ENCODE measurements around the gene EBF3.

Gene EBF3

DNA sequence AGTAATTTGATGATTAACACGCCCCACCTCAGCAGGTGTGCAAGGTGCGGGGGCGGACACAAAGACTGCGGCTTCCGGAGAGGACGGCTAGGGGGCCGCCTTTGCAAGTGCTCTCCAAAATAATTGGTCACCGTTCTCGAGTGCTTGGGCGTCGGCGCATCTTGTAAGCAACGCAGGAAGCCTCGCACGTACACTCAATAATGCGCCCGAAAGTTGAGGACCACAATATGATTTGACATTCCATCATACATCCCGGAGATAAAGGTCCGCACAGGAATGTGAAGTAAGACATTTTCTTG is 114.7 kb downstream of the EBF3 start:
- DNase-seq: no peak

DNA sequence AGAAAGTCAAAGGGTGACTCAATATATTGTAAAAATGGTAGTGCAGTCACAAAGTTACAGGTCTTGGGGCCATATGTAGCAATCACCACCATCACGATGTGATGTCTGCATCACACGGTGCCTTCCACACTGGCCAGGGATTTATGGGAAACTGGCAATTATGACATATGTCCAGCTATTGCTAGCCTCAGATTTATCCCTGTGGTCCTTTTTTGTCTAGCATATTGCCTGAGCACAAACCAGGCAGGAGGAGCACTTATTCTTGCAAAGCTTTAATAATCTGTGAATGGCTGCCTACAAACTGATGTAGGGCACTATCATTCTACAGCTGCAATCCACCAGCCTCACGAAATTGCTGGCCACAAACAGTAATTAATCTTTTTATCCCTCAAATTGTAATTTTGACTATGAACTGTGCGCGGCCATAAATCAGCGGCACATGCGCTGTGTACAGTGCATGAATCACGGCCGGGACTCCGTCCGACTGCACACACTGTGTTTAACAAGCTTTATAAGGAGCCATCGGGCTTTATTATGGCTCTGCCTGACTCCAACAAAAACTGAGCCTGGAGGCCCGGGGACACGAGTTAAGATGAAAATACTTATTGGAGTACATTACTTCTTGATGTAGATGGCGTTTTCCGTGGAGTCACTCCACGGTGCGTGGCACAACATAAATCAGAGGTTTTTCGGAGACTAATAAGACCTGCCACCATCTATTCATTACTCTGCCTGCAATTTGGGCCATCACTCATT is 115.2 kb downstream of the EBF3 start:
- no peak for DNase-seq

DNA sequence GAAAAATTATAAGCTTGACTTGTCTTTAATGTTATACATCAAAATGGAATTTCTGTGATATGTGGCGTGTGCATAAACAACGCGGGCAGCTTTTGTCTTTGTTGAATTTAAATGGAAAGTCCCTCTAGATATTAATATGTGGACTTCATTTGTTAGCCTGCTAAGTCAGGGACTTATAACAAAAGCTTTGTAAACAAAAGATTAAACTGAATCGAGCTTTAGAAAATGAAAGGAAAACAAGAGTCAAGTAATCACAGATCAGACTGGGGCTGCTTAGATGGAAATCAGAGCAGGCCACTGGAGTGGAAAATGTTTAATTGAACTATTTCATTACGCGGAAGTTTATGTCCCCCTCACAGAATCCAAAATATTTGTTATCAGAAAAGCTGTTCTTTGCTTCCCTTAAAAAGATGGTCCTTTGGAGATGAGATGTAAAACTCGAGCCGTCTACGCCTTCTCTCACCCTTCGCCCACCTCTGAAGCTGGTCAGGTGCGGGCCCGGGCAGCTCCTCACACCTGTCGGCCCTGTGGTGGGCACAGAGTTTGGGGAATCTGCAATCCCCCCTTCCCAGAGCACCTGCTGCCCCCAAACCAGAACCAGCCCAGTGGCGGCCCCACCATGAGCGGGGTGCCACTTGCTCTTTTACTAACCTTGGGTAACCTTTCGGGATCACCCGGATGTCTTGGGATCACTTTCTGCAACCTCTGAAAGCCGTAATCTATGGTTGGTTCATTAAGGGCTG is 116.2 kb downstream of the EBF3 start:
- no peak for DNase-seq

DNA sequence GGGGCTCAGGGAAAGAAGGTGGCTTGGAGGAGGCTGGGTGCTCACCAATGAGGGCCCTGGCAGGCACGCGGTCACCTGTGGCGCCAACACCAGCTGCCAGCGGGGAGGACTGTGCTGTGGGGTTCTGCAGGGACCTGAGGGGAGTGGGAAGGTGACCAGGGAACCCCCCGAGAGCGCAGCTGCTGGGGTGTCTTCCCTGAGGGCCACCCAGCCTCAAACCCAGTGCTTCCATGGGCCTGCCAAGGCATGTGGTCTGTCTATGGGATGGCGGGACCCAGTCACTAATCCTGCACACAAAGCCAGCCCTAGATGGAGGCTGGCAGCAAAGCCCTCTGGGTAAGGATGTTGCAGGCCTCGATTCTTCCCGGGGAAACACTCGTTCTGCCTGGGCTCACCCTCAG is 117.1 kb downstream of the EBF3 start:
- DNase-seq: no peak

DNA sequence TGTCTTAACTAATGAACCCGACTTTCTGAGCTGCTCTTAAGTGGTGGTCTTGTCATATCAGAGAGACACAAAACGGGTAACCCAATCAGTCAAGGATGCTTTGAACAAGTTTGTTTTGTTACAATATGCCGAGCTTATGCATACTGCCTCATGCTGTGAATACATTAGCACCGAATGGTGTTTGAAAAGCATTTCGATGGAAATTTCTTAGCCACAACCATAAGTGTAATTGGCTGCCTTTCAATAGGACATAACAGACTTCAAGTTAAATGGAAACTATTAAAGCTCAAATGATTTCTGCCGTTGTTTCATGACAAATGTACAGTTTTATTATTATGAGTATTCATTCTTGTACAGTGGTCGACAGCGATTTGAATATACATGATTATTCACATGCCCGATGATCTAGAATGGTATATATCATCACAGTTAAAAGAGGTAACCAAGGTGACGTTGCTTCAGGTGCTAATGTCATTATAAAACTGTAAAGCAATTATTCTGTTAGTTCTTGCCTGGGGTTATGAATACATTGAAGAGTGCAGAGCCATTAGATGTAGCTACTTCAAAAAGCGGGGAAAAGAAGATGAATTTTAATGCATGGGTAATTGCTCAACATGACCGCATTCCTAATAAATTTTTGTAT is 118.8 kb downstream of the EBF3 start:
- no peak for DNase-seq

DNA sequence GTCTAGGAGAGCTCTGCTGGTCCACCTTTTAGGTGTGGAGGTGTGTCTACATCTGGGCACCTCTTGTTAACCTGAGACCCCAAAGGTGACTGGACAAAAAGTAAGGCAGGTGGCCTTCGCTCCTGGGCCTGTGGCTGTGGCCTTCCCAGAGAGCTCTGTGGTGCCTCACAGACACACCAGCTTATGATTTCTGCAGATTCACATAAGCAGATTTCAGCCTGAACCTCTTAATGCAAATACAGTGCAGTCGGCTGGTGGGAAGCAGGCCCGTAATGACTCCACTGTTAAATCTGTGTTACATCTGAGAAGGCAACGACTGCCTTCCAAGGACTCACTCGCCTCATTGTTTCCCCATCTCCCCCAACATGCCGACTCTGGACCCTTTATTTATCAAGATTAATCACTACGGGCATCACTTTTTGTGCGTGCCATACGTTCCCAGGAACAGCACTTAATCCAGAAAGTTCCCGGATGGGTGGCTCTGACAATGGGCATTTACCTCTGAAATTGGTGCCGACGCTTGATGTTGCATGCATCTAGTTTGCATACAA is 119.8 kb downstream of the EBF3 start:
- no peak for DNase-seq

DNA sequence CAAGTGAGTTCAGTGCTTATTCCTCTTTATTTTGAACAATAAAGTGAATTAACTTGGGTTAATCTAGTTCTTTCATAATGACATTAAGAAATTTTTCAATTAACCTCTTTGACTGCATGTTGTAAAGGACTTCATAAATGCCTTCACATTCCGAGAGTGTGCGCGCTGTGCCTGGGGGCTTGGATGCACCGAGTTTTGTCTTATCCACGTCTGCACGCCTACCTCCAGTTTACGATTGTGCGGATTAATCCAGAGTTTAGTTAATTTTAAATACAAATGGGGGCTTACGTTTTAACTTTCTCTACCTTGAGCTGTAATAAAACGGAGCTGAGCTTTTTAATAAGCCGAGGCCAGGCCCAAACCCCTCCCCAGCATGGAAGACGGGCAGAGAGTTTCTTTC is 120.4 kb downstream of the EBF3 start:
- DNase-seq: no peak

DNA sequence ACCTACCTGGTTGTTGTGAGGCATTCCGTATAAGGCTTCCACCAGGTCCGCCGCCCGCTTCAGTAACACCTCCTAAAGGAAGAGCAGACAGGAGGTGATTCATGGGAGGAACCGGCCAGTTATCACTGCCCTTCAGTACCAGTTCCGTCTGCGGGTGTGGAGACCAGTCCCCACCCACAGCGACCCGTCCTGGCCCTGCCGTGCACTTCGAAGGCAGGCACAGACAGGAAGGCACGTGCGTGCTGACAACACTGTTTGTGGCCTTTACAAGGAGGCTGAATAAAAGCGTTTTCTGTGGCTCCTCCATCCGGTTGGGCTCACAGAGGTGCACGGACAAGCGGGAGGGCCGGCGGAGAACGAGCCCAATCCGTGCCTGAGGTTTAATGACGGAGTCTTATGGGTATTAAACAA is 120.9 kb downstream of the EBF3 start:
- DNase-seq: no peak

DNA sequence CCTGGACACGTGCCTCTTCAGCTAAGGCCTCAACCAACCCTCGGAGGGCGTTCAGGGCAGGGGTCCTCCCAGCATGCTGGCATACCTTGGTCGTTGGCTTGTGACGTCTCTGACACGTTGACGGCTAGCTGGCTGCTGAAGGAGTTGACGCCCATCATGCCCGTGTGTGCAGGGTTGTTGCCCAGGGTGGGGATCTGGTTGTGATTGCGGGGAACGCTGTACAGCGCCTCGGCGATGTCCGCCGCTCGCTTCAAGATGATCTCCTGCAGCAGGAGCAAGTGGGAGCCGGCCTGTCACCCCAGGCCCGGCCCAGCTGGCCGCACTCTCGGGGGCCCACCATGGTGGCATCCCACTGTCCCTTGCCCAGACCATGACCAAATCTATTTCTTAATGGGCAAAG is 122.0 kb downstream of the EBF3 start:
- no peak for DNase-seq

DNA sequence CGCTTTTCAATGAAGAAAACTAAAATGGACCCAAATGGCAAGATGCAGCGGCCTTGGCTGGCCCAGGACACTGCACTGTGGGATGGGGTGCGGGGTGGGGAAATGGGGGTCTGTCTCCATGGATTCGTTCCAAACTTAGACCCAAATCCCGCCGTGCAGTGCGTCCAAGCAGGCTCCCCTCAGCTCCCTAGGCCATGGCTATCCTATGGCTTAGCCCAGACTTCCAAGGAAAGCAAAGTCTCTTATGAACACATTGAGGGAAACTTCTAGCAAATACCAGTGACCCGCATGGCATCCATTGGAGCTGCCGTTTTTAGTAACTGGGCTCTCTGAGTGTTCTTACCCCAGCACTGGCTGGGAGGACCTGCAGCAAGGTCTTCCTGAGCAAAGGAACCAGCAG is 122.5 kb downstream of the EBF3 start:
- DNase-seq: no peak

DNA sequence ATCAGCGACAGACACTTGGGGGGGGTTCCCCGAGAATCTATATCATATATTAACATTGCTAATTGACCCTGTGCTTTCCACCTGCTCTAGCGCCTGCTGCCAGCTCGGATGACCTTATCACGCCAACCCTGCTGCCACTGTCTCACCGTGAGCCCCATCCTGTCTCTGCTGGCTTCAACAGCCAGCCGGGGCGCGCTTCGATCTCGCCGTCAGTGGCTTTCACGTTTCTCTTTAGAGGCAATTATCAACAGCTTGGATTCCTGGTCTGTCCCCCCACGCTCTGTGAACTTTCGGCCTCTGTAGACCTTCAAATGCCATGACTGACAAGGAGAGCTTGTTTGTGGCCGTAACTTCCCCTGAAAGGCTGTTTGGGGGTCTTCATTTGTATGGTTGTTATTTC is 123.0 kb downstream of the EBF3 start:
- DNase-seq: no peak

DNA sequence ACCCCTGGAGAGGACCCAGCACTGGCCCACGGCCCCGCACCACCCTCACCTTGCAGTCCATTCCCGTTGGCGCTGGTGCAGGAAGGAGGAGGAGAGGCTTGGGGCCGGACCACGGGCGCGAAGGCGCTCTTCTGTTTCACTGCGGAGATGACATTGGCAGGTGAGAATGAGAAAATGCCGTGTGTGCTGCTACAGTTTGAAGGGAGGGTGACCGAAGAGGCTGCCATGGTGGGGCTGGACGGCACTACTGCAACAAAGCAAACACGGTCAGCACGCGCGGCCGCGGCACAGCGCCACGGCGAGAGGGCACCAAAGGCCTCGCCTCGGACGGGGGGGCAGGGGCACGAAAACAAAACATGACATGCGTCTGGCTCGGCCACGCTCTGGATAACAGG is 123.9 kb downstream of the EBF3 start:
- DNase-seq: no peak

DNA sequence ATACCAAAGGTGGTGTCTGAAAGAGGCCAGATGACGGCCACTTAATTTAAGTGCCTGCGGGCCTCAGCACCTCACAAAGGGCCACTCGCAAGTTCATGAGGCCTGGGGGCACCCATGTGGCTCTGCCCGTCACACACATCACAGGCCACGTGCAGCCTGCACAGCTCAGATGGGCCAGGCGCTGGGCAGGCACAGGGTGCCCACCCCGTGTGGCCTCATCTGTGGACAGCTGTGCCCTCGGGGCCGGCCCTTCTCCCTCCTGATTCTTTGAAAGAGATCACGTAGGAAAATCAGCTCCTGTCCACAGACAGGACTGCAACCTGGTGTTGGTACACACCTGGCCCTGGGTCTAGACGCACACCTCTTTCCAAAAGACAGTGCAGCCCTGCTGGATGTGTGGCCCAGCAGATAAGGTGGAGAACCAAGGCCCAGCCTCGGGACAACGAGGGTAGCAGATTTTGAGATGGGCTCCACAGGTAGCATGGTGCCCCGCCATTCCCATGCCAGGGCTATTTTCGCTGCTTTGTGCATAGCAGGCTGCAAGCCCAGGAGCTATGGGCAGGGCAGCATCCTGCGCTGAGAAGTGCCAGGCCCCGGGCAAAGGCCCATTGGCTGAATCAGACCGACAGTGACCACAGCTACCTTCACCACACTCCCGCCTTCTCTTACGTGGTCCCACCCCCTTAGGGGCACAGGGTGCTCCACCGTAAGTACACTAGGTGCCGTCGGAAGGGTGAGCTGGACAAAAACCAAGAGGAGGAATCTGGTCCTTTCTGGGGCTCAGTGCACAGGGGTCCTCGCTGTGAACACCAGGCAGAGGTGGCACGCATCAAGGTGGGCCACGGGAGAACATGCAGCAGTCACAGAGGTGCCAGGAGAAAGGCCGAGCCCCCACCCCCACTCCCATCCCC is 124.5 kb downstream of the EBF3 start:
- no peak for DNase-seq

DNA sequence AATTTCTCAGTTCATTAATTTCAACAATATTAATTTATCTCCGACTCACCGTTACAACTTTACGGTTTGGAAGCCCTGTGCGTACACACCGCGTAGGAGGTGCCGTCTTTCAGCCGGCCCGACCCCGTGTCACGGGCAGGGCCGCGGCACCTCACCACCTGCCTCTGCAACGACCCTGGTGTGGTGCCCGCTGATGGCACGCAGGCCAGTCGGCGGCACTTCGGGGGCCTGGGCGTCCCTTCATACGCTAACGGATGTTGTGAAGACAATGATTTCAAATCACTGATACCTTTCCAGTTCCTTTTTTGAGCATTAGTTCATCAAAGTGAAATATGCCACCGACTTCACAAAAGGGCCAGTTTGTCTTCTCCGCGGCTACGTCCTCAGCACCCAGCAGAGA is 125.3 kb downstream of the EBF3 start:
- DNase-seq: no peak

DNA sequence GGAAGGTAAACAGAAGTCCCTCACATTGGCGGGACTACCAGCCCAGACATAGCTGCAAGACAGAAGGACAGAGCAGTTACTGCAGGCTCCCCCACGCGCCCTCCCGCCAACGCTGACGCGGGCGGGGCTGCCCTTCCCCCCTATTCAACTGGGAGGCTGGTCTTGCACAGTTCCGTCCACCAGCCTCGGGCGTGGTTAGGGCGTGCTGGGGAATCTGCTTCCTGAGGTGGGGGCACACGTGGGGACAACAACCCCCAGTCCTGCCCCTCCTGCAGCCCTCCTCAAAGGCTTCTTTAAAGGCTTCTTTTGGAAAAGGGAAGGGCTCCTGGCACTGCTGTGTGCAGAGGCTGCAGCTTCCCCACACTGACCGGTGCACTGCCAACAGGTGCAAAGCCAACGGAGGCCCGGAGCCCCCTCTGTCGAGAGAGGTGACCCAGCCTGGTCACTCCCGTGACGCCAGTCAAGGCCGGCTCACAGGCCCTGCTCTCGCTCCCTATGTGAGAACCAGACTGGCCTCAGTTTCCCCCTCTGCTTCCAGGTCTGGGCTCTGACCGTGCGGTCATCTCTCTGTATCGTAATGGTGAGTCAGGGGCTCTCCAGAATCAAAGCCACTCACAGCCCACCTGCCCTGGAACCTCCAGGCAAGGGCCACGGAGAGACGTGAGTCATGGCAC is 126.0 kb downstream of the EBF3 start:
- DNase-seq: no peak

DNA sequence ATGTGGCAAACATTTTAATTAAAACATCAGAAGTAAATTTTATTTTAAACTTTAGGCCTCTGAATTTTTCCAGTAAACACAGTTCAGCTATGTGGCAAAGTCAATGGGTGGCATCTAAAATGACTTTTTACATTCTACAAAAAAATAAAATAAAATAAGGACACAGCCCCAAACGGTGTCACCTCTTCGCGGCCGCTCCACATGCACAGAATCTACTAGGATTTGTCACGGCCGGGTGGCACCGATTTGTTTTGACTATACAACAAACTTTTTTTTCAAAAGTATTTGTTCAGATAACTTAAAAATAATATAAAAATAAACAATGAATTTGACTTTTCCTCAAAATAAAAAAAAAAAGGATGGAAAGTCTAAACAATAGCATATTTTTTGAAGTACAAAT is 127.8 kb downstream of the EBF3 start:
- DNase-seq: no peak

DNA sequence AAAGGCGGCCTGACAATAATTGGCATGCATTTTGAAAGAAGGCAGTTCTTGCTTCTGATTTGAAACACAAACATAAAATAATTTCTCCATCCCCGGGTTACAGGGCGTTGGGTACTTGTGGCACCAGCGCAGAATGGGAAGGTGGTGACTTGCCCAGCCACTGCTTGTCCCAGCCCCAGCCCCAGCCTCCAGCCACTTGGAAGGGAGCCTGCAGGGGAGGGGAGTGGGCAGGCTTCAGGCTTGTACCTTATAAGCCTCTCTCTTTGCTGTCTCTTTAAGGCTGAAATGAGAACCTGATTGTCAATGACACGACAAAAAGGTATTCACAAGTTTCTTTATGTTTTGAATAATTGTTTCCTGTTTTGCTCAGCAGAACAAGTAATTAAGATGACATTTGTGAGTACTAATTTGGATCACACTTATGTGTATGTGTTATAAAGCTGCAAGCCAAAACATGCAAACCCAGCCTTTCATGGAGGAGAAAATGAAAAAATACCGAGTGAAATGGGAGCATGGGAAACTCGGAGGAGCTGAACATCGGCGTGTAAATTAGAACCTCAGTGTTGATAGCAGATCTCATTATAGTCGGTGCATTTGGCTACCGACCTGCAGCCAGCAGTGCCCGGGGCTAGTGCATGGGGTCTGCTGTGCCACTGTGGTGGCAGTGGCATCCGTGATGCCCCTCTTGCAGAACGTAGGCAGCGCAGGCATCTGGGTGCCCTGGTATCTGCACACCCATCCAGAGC is 129.9 kb downstream of the EBF3 start:
- no peak for DNase-seq

DNA sequence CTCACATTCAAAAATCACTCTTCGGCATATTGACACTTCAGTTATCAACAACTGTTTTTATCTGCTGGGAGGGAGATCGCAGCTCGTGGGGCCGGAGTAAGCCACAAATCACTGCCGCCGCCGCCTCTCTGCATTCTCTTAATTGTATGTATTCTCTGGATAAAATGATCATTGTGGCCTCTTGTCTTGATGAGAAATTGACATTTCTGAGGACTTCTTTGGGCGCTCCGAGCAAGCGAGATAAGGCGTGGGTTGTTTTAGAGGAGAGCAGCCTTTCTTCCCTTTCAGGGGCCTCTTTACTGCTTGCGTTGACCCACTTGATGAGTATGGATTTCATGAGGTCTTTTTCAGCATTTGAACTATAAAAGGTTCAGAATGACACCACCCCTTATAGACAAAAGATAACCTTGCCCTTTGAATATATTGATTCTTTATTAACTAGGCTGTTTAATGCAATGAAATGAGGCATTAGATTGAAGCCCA is 130.6 kb downstream of the EBF3 start:
- DNase-seq: no peak

DNA sequence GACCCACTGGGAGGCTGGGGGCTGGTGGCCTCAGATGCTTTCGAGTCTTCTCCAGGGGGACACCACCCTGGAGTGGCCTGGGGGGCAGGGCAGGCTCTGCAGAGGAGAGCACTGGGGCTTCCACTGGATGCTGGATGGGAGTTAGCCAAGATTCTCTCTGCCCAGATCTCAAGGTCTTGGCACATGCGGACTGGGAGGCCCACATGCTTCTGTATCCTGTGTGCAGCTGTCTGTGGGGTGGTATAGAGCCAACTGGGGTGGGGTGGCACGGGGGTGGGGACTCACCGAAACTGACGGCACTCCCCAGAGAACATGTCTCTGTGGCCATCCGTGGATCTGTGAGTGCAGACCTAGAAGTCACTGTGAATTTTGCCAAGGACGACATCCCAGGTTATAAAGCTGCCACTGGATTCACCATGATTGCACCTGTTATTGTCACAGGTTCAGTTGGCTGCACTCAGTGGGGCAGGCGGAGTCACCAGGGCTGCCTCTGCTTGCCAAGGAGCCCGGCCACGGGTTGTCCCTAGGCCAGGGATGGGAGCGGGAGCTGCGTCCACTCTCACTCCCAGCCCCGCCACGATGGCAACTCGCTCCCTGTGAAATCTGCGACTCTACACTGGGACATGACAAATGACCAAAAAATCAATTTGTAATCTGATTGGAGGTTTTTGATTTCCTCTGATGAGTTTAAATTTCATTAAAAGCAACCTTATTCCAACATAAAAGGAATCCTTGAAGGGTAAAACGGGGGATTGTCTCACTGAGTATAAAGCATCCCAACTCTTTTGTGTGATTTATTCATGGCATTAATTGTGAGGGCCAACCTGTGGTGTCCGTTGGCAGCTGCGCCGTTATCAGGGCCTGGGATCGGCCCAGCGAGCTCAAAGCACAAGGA is 131.3 kb downstream of the EBF3 start:
- no peak for DNase-seq

DNA sequence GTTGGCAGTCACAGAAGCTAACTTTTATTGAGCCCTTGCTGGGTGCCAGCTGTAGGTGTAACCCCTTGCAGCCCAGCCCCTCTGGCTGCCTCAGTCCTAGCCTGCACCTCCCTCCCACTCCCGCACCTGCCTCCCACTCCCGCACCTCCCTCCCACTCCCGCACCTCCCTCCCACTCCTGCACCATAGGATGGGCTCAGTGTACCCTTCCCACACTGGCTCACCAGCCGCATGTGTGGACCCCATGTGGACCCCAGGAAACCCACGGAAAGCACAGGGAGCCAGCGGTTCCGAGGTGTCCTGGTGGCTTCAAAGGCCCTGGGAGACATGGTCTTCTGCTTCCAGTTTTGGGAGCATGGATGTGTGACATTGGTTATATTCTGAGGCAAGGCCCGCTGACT is 132.9 kb downstream of the EBF3 start:
- no peak for DNase-seq
